ENCODE data around the gene CCDC60. TPM values are rescaled to one million over a fixed set of nuclear protein-coding genes. Genes with fewer than 3 reads are reported as not detected.

CCDC60 gene
- total and polyA plus RNA-seq, 10 donors, result not detected

- H3K4me3 ChIP-seq, result no peak overlapping the region
- TF ChIP-seq CTCF (IDR thresholded peaks at IDR 0.05 in 8 of 11, conservative IDR thresholded peaks at IDR 0.05 in 3 of 11), result no peak
- no peak for TF ChIP-seq POLR2A (IDR thresholded peaks at IDR 0.05)
- TF ChIP-seq POLR2AphosphoS5 (IDR thresholded peaks at IDR 0.05), result no peak
- no peaks in the 10 kb centered on the region for H3K36me3 ChIP-seq
- intact Hi-C loops (cut with DNase I; ENCODE audit: low total_unique reads), result no loop called here
- H3K9me3 ChIP-seq, result no peaks in the 10 kb centered on the region
- WGBS, 5 donors, result 54 to 84% (median 73%) methylated on average over 2 of the region's 2 CpGs
- no peak for DNase-seq
- H3K4me1 ChIP-seq, result no peaks in the 10 kb centered on the region
- no peaks in the 10 kb centered on the region for H3K27me3 ChIP-seq (replicated peaks in 1 of 7)
- no peak overlapping the region for H3K27ac ChIP-seq
Measured at GRCh38 chr12:119373666-119374065, 39.1 kb downstream of the CCDC60 start.

DNA sequence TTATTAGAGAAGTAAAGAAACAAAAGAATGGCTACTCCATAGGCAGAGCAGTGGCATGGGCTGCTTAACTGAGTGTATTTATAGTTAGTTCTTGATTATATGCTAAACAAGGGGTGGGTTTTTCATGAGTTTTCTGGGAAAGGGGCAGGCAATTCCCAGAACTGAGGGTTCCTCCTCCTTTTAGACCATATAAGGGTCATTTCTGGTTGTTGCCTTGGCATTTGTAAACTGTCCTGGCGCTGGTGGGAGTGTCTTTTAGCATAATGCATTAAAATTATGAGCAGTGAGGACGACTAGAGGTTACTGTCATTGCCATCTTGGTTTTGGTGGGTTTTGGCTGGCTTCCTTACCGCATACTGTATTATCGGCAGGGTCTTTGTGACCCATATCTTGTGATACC, 40.1 kb downstream of the CCDC60 start:
- 78 to 84% (median 79%) methylated on average over 4 of the region's 4 CpGs for WGBS, 5 donors
- no peaks in the 10 kb centered on the region for H3K36me3 ChIP-seq
- intact Hi-C loops (cut with DNase I; ENCODE audit: low total_unique reads), result no loop called here

DNA sequence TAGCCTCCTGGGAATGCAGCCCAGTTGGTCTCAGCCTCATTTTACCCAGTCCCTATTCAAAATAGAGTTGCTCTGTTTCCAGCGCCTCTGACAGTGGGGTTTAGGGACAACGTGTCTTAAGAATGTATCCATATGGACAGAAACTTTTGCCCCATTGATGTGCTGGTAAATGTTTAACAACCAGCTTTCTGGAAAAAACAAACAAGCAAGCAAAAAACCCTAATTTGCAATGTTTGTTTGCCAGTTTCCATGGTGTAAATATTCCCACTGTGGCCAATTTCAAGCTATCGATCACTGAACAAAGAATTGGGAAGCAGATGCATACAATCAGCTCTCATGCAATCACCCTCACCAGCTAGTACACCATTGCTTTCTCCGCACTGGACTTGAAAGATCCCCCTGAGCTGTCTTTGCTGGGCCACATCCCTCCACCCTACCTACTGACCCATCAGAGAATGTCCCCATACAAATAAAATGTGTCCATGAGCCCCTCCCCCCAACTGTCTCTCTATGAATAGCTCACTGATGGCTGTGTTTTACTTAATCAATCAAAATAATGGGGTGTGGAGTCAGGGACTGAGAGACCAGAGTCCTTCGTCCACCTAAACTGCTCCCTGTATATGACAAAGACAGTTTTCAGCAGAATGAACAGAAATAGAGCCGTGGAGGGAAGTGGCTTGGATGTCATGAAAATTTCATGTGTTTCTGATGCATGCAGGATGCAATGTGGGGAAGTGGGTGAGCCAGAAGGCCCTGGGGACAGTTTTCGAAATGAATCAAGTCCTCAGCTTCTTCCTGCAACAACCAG, 40.8 kb downstream of the CCDC60 start:
- H3K27me3 ChIP-seq (replicated peaks in 1 of 7), result no peaks in the 10 kb centered on the region
- no peak overlapping the region for H3K4me3 ChIP-seq
- no peak for TF ChIP-seq POLR2A (IDR thresholded peaks at IDR 0.05)
- no peak for TF ChIP-seq POLR2AphosphoS5 (IDR thresholded peaks at IDR 0.05)
- no peak for TF ChIP-seq CTCF (IDR thresholded peaks at IDR 0.05 in 8 of 11, conservative IDR thresholded peaks at IDR 0.05 in 3 of 11)
- intact Hi-C loops (cut with DNase I; ENCODE audit: low total_unique reads), result no loop called here
- no peak overlapping the region for H3K27ac ChIP-seq
- WGBS, 5 donors, result 57 to 67% (median 62%) methylated on average over 7 of the region's 7 CpGs
- no peaks in the 10 kb centered on the region for H3K36me3 ChIP-seq
- no peaks in the 10 kb centered on the region for H3K4me1 ChIP-seq
- H3K9me3 ChIP-seq, result peaks cover 0 to 4% (median 0%) of the 10 kb centered on the region in 8 donors
- DNase-seq, result no peak

More for the DNA sequence above, 40.1 kb downstream of the CCDC60 start:
- Histone ChIP-seq H3K9me3 (no peaks in the 10 kb centered on the region), H3K4me1 (no peaks in the 10 kb centered on the region), H3K27me3 (replicated peaks in 1 of 7) (no peaks in the 10 kb centered on the region), H3K27ac (no peak overlapping the region), H3K4me3 (no peak overlapping the region)
- no peak for TF ChIP-seq CTCF (IDR thresholded peaks at IDR 0.05 in 8 of 11, conservative IDR thresholded peaks at IDR 0.05 in 3 of 11)
- no peak for TF ChIP-seq POLR2A (IDR thresholded peaks at IDR 0.05)
- no peak for TF ChIP-seq POLR2AphosphoS5 (IDR thresholded peaks at IDR 0.05)
- DNase-seq, result no peak

GRCh38 chr12:119375883-119376190, 41.3 kb downstream of the CCDC60 start:
- no peak for TF ChIP-seq POLR2AphosphoS5 (IDR thresholded peaks at IDR 0.05)
- no peak for TF ChIP-seq POLR2A (IDR thresholded peaks at IDR 0.05)
- no peak for TF ChIP-seq CTCF (IDR thresholded peaks at IDR 0.05 in 8 of 11, conservative IDR thresholded peaks at IDR 0.05 in 3 of 11)
- no peak overlapping the region for H3K4me3 ChIP-seq
- no peak for DNase-seq
- no peaks in the 10 kb centered on the region for H3K4me1 ChIP-seq
- intact Hi-C loops (cut with DNase I; ENCODE audit: low total_unique reads), result no loop called here
- no peaks in the 10 kb centered on the region for H3K27me3 ChIP-seq (replicated peaks in 1 of 7)
- peaks cover 0 to 5% (median 0%) of the 10 kb centered on the region in 8 donors for H3K9me3 ChIP-seq
- H3K27ac ChIP-seq, result no peak overlapping the region
- H3K36me3 ChIP-seq, result no peaks in the 10 kb centered on the region
- 28 to 43% (median 29%) methylated on average over 5 of the region's 5 CpGs for whole genome bisulfite sequencing, 5 donors
